Omental fat pad (tissue), 4 donors: Measurements from ENCODE around the gene RRAS. TPM values are rescaled to one million over a fixed set of nuclear protein-coding genes. Genes with fewer than 3 reads are reported as not detected.

Experiments
- ATAC-seq: fragments of 150-250 bp; one replicate; pipeline ENCODE4 v1.9.1; 2016; ENCODE audit warnings: mild to moderate bottlenecking, moderate library complexity; ENCODE audit not compliant: low FRiP score
- DNase-seq: peaks from one replicate; pipeline ENCODE4 v3.0.0-alpha.2; 2019; ENCODE audit warnings: low spot score
- total RNA-seq, 4 donors: library from RNA; depleted of rRNA; stranded (reverse); fragments of >200 nt; gene quantifications; one replicate each; pipeline ENCODE4 v1.1.0, GENCODE V29; 2016
- TF ChIP-seq, protein P1 (sequence below), 3 donors: fragments of 450-650 bp; IDR thresholded peaks; one replicate each; pipeline ENCODE4 v1.5.1; 2016 to 2017; ENCODE audit warnings: antibody characterized with exemption in 3 of 3, mild to moderate bottlenecking in 3 of 3, moderate library complexity in 2 of 3

The RRAS gene
- total RNA-seq, 4 donors from 2014 or later = 72.2 to 91.0 (median 76.8) TPM

DNA sequence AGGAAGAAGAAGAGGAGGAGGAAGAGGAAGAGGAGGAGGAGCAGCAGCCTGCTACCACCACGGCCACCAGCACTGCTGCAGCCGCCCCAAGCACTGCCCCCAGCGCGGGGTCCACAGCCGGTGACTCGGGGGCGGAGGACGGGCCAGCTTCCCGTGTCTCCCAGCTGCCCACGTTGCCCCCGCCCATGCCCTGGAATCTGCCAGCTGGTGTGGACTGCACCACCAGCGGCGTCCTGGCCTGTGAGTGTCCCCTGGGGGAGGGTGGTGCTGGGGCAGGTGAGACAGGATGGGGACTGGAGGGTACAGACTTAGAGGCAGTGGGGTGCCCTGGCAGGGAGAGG, 13.5 kb upstream of the RRAS start:
- DNase-seq (no peak), ATAC-seq (no peak)
- TF ChIP-seq, protein P1, sequence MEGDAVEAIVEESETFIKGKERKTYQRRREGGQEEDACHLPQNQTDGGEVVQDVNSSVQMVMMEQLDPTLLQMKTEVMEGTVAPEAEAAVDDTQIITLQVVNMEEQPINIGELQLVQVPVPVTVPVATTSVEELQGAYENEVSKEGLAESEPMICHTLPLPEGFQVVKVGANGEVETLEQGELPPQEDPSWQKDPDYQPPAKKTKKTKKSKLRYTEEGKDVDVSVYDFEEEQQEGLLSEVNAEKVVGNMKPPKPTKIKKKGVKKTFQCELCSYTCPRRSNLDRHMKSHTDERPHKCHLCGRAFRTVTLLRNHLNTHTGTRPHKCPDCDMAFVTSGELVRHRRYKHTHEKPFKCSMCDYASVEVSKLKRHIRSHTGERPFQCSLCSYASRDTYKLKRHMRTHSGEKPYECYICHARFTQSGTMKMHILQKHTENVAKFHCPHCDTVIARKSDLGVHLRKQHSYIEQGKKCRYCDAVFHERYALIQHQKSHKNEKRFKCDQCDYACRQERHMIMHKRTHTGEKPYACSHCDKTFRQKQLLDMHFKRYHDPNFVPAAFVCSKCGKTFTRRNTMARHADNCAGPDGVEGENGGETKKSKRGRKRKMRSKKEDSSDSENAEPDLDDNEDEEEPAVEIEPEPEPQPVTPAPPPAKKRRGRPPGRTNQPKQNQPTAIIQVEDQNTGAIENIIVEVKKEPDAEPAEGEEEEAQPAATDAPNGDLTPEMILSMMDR (IDR thresholded peaks at IDR 0.05) = no peak

DNA sequence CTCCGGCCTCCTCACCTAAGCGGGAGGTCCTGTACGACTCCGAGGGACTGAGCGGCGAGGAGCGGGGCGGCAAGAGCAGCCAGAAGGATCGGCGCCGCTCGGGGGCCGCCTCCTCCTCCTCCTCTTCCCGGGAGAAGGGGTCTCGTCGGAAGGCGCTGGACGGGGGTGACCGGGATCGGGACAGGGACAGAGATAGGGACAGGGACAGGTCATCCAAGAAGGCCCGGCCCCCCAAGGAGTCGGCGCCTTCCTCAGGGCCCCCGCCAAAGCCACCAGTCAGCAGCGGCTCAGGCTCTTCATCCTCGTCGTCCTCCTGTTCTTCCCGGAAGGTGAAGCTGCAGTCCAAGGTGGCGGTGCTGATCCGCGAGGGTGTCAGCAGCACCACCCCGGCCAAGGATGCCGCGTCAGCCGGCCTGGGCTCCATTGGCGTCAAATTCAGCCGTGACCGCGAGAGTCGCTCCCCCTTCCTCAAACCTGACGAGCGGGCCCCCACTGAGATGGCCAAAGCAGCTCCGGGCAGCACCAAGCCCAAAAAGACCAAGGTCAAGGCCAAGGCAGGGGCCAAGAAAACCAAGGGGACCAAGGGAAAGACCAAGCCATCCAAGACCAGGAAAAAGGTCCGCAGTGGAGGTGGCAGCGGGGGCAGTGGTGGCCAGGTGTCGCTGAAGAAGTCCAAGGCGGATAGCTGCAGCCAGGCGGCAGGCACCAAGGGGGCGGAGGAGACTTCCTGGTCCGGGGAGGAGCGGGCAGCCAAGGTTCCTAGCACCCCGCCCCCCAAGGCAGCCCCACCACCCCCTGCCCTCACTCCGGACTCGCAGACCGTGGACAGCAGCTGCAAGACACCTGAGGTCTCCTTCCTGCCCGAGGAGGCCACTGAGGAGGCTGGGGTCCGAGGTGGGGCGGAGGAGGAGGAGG, 12.9 kb upstream of the RRAS start:
- TF ChIP-seq, protein P1 (IDR thresholded peaks at IDR 0.05) = no peak
- no peak for ATAC-seq
- DNase-seq = no peak

DNA sequence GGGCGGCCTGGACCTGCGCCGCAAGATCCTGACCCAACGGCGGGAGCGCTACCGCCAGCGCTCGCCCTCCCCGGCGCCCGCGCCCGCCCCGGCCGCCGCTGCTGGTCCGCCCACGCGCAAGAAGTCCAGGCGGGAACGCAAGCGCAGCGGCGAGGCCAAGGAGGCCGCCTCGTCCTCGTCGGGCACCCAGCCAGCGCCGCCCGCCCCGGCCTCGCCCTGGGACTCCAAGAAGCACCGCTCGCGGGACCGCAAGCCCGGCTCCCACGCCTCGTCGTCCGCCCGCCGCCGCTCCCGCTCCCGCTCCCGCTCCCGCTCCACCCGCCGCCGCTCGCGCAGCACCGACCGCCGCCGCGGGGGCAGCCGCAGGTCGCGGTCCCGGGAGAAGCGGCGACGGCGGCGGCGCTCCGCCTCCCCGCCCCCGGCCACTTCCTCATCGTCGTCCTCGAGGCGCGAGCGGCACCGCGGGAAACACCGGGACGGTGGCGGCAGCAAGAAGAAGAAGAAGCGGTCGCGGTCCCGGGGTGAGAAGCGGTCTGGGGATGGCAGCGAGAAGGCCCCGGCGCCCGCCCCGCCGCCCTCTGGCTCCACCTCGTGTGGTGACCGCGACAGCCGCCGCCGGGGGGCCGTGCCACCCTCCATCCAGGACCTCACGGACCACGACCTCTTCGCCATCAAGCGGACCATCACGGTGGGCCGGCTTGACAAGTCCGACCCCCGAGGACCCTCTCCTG, 12.0 kb upstream of the RRAS start:
- no peak for ATAC-seq
- no peak for DNase-seq
- TF ChIP-seq, protein P1 (IDR thresholded peaks at IDR 0.05) = no peak

DNA sequence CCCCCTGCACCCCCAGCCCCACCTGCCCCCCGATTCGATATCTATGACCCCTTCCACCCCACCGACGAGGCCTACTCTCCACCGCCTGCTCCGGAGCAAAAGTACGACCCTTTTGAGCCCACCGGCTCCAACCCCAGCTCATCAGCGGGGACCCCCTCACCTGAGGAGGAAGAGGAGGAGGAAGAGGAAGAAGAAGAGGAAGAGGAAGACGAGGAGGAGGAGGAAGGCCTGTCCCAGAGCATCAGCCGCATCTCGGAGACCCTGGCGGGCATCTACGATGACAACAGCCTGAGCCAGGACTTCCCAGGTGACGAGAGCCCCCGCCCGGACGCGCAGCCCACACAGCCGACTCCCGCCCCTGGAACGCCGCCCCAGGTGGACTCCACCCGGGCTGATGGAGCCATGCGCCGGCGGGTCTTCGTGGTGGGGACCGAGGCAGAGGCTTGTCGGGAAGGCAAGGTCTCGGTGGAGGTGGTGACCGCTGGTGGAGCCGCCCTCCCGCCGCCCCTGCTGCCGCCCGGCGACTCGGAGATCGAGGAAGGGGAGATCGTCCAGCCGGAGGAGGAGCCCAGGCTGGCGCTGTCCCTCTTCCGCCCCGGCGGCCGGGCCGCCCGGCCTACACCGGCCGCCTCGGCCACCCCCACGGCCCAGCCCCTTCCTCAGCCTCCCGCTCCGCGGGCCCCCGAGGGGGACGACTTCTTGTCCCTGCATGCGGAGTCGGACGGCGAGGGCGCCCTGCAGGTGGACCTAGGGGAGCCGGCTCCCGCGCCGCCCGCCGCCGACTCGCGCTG, 11.3 kb upstream of the RRAS start:
- ATAC-seq (no peak), DNase-seq (no peak)
- TF ChIP-seq, protein P1 (IDR thresholded peaks at IDR 0.05) = no peak

DNA sequence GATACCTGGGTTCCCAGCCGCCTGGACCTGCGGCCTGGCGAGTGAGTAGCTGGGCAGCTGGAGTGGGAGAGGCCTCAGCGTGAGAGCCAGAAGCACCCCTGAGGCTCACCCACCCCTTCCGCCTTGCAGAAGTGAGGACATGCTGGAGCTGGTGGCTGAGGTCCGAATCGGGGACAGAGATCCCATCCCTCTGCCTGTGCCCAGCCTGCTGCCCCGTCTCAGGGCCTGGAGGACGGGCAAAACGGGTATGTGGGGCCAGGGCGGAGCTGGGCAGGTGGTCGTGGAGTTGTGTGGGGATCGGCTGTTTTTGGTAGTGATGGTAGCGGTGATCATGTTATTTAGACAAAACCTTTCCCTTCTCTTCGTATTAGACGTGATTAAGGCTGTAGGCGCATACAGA, 6.6 kb upstream of the RRAS start:
- TF ChIP-seq, protein P1 (IDR thresholded peaks at IDR 0.05) = no peak
- ATAC-seq (no peak), DNase-seq (no peak)

DNA sequence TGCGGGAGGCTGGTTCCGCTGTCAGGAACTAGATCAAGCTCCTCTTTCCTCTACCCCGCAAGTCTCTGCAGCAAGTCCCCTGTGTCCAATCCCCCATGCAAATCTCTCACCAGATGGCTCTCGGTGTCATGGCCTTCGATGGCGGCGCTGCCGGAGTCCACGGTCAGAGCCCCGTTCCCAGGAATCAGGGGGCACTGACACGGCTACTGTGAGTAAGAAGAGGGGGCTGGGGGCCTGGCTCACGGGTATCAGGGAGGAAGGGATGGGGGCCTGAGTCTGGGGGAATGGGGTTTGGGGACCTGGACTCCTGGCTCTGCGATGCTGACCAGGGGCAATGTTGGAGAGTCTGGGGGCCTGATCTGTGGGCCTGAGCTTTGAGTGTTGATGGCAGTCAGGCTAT, 6.1 kb upstream of the RRAS start:
- no peak for DNase-seq
- no peak for ATAC-seq
- TF ChIP-seq, protein P1 (IDR thresholded peaks at IDR 0.05) = no peak
